Activated CD8-positive, alpha-beta T cell treated with anti-CD3 and anti-CD28 coated beads for 36 hours (primary cell): ENCODE results near the gene CSNK2A2. TPM values are rescaled to one million over a fixed set of nuclear protein-coding genes. Genes with fewer than 3 reads are reported as not detected.

Source experiments
- ATAC-seq: fragments of 200-7000 bp; cut with Tn5 transposase; one replicate; pipeline ENCODE4 v1.10.0; 2021; ENCODE audit warnings: mild to moderate bottlenecking, moderate library complexity
- CTCF ChIA-PET: fragments of 350-600 bp; sonication (Branson Sonifier 250); formaldehyde crosslinking; loops from one replicate; lab custom pipeline; 2021; ENCODE audit warnings: antibody characterized with exemption; lab: Charles Lee
- POLR2A ChIA-PET: fragments of 350-600 bp; sonication (Branson Sonifier 250); formaldehyde crosslinking; loops from one replicate; lab custom pipeline; 2021; ENCODE audit warnings: antibody characterized with exemption; lab: Charles Lee
- DNase-seq: peaks from one replicate; pipeline ENCODE4 v3.0.0-alpha.2; 2020
- H3K27ac Mint-ChIP-seq: one replicate; pipeline ENCODE4 v1.8.0; 2021; ENCODE audit warnings: mild to moderate bottlenecking, mixed read lengths
- H3K27me3 Mint-ChIP-seq: one replicate; pipeline ENCODE4 v1.8.0; 2021; ENCODE audit warnings: mixed read lengths
- H3K36me3 Mint-ChIP-seq: one replicate; pipeline ENCODE4 v1.8.0; 2021; ENCODE audit warnings: low read depth, mixed read lengths
- H3K4me1 Mint-ChIP-seq: one replicate; pipeline ENCODE4 v1.8.0; 2021; ENCODE audit warnings: low read depth, mixed read lengths
- H3K4me3 Mint-ChIP-seq: one replicate; pipeline ENCODE4 v1.8.0; 2021; ENCODE audit warnings: mild to moderate bottlenecking, moderate library complexity, mixed read lengths
- H3K9me3 Mint-ChIP-seq: one replicate; pipeline ENCODE4 v1.8.0; 2021; ENCODE audit warnings: mixed read lengths
- intact Hi-C: fragments of 100-400 bp; cut with micrococcal nuclease; formaldehyde crosslinking; loops from one replicate; pipeline ENCODE4 v1.10.0; 2022
- total RNA-seq, 2 experiments: library from RNA; stranded (reverse); gene quantifications; one replicate each; pipeline ENCODE4 v1.2.3, GENCODE V29; 2021
- TF ChIP-seq, protein P1 (sequence below): fragments of 200-600 bp; IDR thresholded peaks from one replicate; pipeline ENCODE4 v1.8.0; 2022; ENCODE audit warnings: antibody characterized with exemption, mild to moderate bottlenecking

The CSNK2A2 gene
- total RNA-seq, 2 experiments from 2014 or later: 97.5 to 99.0 TPM

DNA sequence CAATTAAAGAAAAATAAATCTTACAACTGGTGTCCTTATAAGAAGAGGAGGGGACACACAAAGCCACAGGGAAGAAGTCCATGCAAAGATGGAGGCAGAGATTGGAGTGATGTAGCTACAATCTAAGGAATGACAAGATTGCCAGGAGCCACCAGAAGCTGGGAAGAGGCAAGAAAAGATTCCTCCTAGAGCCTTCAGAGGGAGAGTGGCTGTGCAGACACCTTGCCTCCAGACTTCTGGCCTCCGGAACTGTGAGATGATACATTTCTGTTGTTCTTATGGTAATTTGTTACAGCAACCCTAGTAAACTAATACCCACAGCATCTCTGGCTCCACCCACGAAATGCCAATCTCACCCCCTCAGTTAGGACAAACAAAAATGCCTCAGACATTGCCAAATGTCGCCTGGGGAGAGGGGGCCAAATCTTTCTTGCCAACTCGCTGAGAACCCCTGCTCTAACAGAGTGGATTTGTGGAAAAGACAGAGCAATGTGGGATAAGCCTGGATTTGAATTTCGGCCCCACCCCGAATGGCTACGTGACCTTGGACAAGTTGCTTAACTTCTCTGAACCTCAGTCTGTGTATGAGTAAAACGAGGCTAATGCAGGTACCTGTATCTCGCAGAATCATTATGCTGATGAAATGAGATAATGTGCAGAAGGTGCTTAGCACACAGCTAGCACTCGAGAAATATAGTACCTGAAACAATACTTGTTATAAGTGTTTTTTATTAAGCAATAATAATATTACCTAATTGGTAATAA, 37.1 kb upstream of the CSNK2A2 start:
- Mint-ChIP-seq H3K27ac (no peak overlapping the region), H3K9me3 (no peaks in the 10 kb centered on the region), H3K4me3 (no peak overlapping the region), H3K36me3 (no peaks in the 10 kb centered on the region), H3K27me3 (peaks cover 21% of the 10 kb centered on the region), H3K4me1 (peaks cover 12% of the 10 kb centered on the region)
- POLR2A ChIA-PET: interaction anchor here (1.2 kb wide), 1 partner anchor 14 kb away, joined by 5 read pairs; a partner anchor contains a TSS
- no peak for DNase-seq
- ATAC-seq: no peak
- TF ChIP-seq, protein P1, sequence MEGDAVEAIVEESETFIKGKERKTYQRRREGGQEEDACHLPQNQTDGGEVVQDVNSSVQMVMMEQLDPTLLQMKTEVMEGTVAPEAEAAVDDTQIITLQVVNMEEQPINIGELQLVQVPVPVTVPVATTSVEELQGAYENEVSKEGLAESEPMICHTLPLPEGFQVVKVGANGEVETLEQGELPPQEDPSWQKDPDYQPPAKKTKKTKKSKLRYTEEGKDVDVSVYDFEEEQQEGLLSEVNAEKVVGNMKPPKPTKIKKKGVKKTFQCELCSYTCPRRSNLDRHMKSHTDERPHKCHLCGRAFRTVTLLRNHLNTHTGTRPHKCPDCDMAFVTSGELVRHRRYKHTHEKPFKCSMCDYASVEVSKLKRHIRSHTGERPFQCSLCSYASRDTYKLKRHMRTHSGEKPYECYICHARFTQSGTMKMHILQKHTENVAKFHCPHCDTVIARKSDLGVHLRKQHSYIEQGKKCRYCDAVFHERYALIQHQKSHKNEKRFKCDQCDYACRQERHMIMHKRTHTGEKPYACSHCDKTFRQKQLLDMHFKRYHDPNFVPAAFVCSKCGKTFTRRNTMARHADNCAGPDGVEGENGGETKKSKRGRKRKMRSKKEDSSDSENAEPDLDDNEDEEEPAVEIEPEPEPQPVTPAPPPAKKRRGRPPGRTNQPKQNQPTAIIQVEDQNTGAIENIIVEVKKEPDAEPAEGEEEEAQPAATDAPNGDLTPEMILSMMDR: no peak
- intact Hi-C loops: no loop called here
- CTCF ChIA-PET: interaction anchor here (1.6 kb wide), 1 partner anchor 101 kb away, joined by 4 read pairs; no protein-coding TSS in a partner anchor

DNA sequence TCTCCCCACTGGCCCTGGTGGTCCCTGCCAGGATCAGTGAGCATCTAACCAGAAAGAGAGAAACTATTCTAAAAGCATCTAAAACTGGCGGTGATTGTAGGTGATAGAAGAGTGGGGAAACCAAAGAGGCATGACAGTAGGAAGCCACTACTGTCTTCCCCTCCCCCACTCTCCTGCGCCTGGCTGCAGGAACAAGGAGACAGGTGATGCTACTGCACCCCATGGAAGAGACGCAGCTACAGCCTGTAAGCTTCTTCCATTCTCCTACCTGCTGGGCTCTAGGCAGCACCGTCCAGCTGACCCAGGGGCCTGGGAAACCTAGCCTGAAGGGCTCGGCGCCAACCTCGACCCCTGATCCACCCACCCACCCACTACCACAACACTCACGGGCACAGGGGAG, 32.4 kb upstream of the CSNK2A2 start:
- Mint-ChIP-seq H3K36me3 (no peaks in the 10 kb centered on the region), H3K4me1 (no peaks in the 10 kb centered on the region), H3K9me3 (no peaks in the 10 kb centered on the region), H3K27me3 (peaks cover 4% of the 10 kb centered on the region), H3K4me3 (no peak overlapping the region), H3K27ac (no peak overlapping the region)
- POLR2A ChIA-PET: no interaction called here
- no peak for DNase-seq
- no peak for ATAC-seq
- CTCF ChIA-PET: no interaction called here
- TF ChIP-seq, protein P1: no peak
- intact Hi-C loops: no loop called here

DNA sequence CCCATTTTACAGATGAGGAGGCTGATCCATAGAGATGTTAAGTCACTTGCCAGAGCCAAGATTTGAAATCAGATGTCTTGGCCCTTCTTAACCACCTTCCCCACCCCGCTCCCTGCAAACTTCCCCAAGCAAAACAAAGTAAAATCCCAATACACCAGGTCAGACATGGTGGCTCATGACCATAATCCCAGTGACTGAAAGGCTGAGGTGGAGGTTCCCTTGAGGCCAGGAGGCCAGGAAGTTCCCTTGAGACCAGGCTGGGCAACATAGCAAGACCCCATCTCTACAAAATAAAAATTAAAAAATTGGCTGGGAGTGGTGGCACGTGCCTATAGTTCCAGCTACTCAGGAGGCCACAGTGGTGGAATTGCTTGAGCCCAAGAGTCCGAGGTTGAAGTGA, 28.9 kb upstream of the CSNK2A2 start:
- H3K36me3 Mint-ChIP-seq: no peaks in the 10 kb centered on the region
- H3K9me3 Mint-ChIP-seq: no peaks in the 10 kb centered on the region
- peaks cover 4% of the 10 kb centered on the region for H3K27me3 Mint-ChIP-seq
- ChIA-PET POLR2A (no interaction called here), CTCF (no interaction called here)
- H3K4me1 Mint-ChIP-seq: no peaks in the 10 kb centered on the region
- TF ChIP-seq, protein P1: no peak
- H3K4me3 Mint-ChIP-seq: no peak overlapping the region
- no peak for DNase-seq
- no peak overlapping the region for H3K27ac Mint-ChIP-seq
- intact Hi-C loops: no loop called here
- no peak for ATAC-seq

DNA sequence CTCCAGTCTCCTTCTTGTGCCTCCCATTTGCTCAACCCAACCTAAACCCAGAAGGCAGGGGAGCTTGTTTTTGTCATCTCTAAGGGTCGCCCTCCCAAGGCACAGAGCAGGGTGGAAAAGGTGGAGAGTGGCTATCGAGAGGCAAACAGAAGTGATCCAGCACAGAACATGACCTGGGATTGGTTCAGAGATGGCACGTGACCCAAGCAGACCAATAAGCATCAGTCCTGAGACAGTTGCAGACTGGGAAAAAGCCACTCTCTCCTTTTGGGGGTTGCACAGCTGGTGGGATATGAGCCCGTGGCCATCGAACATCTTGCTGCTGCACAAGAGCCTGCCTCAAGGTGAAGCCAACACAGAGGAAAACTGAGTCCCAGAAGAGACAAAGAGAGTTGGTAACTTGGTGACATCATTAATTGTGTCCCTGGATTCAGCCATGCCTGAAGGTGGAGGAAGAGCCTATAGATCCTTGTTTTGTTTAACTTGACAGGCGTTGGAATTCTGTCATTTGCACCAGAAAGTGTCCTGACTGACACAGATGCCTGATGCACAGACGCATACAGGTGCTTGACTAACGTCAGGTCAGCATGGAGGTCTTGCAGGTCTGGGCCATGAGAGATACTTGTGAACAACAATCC, 28.2 kb upstream of the CSNK2A2 start:
- DNase-seq (no peak), ATAC-seq (no peak)
- Mint-ChIP-seq H3K27me3 (peaks cover 4% of the 10 kb centered on the region), H3K9me3 (no peaks in the 10 kb centered on the region), H3K36me3 (no peaks in the 10 kb centered on the region), H3K4me1 (no peaks in the 10 kb centered on the region), H3K4me3 (no peak overlapping the region), H3K27ac (no peak overlapping the region)
- intact Hi-C loops: no loop called here
- TF ChIP-seq, protein P1: no peak
- POLR2A ChIA-PET: no interaction called here
- CTCF ChIA-PET: no interaction called here
